ENCODE measurements around the gene BLVRA.

DNA sequence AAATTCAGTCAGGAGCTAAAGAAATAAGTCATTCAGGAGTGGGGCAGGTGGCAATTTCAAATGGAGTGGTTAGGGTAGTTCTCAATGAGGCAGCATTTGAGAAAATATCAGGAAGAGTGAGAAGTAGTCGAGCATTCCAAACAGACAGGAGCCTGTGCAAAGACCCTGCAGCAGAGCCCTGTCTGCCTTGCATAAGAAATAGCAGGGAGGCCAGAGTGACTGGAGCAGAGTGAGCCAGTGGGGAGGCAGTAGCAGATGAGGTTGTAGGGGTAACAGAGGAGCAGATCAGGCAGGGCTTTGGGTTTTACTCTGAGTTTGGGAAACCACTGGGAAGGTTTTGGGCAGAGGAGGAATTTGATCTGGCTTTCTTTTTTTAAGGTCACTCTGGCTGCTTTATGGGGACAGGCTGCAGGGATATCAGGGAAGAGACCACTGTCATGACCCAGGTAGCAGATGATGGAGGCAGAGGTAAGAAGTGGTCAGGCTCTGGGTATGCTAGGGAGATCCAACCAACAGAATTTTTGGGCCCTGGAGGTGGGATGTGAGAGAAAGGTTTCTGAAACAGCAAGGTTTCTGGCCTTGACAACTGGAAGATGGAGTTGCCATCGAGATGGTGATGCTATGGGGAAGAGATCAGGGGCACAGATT, 1.3 kb upstream of the BLVRA start:
- TF ChIP-seq CTCF (IDR thresholded peaks at IDR 0.05), result no peak
- TF ChIP-seq POLR2A (IDR thresholded peaks at IDR 0.05), result no peak

Data from lower leg skin (tissue), 3 donors.